GM12878 (cell line): Measurements from ENCODE around the gene ZNF827.

Source experiments
- BACH1 ChIP-seq: fragments of 450-650 bp; IDR thresholded peaks from 2 replicates; pipeline ENCODE4 v1.6.1; 2017; ENCODE audit warnings: mild to moderate bottlenecking, borderline replicate concordance
- EGR1 ChIP-seq, 2 experiments: IDR thresholded peaks; 1 replicate in 1 of 2; 2 replicates in 1 of 2; pipeline ENCODE4 v1.6.1; 2011 to 2012; ENCODE audit warnings: low read depth in 2 of 2, low read length in 2 of 2, borderline replicate concordance in 1 of 2, mild to moderate bottlenecking in 1 of 2, moderate library complexity in 1 of 2
- JUND ChIP-seq: IDR thresholded peaks from 2 replicates; pipeline ENCODE4 v1.6.1; 2012; ENCODE audit warnings: low read depth, mild to moderate bottlenecking, low read length, improper control_type of control experiment, moderate library complexity
- SIN3A ChIP-seq: IDR thresholded peaks from 2 replicates; pipeline ENCODE4 v1.6.1; 2012; ENCODE audit warnings: low read depth, low read length, improper control_type of control experiment
- TAF1 ChIP-seq: IDR thresholded peaks from 2 replicates; pipeline ENCODE4 v1.6.1; 2011; ENCODE audit warnings: mild to moderate bottlenecking, low read depth, low read length, borderline replicate concordance
- ZNF622 ChIP-seq: fragments of 450-650 bp; IDR thresholded peaks from 2 replicates; pipeline ENCODE4 v1.6.1; 2017; ENCODE audit warnings: mild to moderate bottlenecking, inconsistent platforms
- TF ChIP-seq, protein P1 (sequence below), 3 experiments: IDR thresholded peaks in 2 of 3; conservative IDR thresholded peaks in 1 of 3; 2 replicates each; pipeline ENCODE4 v1.5.1; 2011; ENCODE audit warnings: low read depth in 3 of 3, low read length in 3 of 3, mild to moderate bottlenecking in 3 of 3, control low read depth in 2 of 3, moderate library complexity in 2 of 3, inconsistent platforms in 1 of 3, mixed read lengths in 1 of 3; ENCODE audit not compliant: control insufficient read depth in 2 of 3, insufficient read depth in 1 of 3; ENCODE audit errors: extremely low read depth in 1 of 3

DNA sequence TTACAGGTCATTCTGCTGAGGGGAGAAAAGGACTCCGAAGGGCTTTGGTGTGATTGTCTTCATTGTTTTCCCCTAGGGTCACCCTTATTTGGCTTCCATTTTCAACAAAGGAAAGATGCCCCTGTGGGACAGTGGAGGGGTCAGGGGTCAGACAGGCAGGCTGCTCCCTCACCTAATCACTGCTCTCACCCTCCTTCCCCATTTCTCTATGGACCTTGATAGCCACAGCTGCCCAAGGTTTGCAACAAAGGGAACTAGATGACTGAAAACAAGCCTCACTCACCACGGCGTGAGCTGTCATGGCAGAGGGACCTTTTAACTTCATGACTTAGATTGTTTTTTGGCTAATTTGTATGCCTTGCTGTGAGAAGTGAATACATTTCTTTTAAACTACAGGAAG lies 218.0 kb downstream of the ZNF827 start:
- no peak for TF ChIP-seq JUND
- no peak for TF ChIP-seq SIN3A
- no peak for TF ChIP-seq TAF1
- TF ChIP-seq ZNF622, result no peak
- no peak for TF ChIP-seq BACH1
- TF ChIP-seq, protein P1, sequence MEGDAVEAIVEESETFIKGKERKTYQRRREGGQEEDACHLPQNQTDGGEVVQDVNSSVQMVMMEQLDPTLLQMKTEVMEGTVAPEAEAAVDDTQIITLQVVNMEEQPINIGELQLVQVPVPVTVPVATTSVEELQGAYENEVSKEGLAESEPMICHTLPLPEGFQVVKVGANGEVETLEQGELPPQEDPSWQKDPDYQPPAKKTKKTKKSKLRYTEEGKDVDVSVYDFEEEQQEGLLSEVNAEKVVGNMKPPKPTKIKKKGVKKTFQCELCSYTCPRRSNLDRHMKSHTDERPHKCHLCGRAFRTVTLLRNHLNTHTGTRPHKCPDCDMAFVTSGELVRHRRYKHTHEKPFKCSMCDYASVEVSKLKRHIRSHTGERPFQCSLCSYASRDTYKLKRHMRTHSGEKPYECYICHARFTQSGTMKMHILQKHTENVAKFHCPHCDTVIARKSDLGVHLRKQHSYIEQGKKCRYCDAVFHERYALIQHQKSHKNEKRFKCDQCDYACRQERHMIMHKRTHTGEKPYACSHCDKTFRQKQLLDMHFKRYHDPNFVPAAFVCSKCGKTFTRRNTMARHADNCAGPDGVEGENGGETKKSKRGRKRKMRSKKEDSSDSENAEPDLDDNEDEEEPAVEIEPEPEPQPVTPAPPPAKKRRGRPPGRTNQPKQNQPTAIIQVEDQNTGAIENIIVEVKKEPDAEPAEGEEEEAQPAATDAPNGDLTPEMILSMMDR (IDR thresholded peaks at IDR 0.05 in 2 of 3, conservative IDR thresholded peaks at IDR 0.05 in 1 of 3; ENCODE audit: control insufficient read depth in 2 of 3, extremely low read depth in 1 of 3, insufficient read depth in 1 of 3, low read depth in 3 of 3, low read length in 3 of 3), result no peak
- TF ChIP-seq EGR1 (IDR thresholded peaks at IDR 0.05; ENCODE audit: borderline replicate concordance in 1 of 2, low read depth in 2 of 2, low read length in 2 of 2), result no peak
